HCT116 (cell line): Measurements from ENCODE around the gene CCDC92.

Experiments
- CEBPB ChIP-seq: IDR thresholded peaks from 2 replicates; pipeline ENCODE4 v1.6.1; 2012; ENCODE audit warnings: low read depth
- ELF1 ChIP-seq: IDR thresholded peaks from 2 replicates; pipeline ENCODE4 v1.6.1; 2012; ENCODE audit warnings: low read depth, borderline replicate concordance
- EZH2 ChIP-seq: fragments of 200-600 bp; sonication (generic); IDR thresholded peaks from 2 replicates; pipeline ENCODE4 v1.6.1; 2017; ENCODE audit warnings: antibody characterized with exemption, mixed run types
- EZH2phosphoT487 ChIP-seq: fragments of 200-600 bp; IDR thresholded peaks from 2 replicates; pipeline ENCODE4 v1.6.1; 2018; ENCODE audit warnings: antibody characterized with exemption, borderline replicate concordance
- POLR2A ChIP-seq: IDR thresholded peaks from 2 replicates; pipeline ENCODE4 v1.7.0; 2011; ENCODE audit warnings: borderline replicate concordance; ENCODE audit not compliant: insufficient read depth, insufficient read length; ENCODE audit errors: extremely low read depth
- POLR2AphosphoS5 ChIP-seq: IDR thresholded peaks from 2 replicates; pipeline ENCODE4 v1.6.1; 2011; ENCODE audit warnings: mild to moderate bottlenecking, low read depth, low read length, moderate library complexity
- RAD21 ChIP-seq: IDR thresholded peaks from 2 replicates; pipeline ENCODE4 v1.6.1; 2012; ENCODE audit warnings: low read depth, mild to moderate bottlenecking
- SIN3A ChIP-seq: IDR thresholded peaks from 2 replicates; pipeline ENCODE4 v1.6.1; 2012; ENCODE audit warnings: low read depth
- SP1 ChIP-seq: IDR thresholded peaks from 2 replicates; pipeline ENCODE4 v1.6.1; 2012; ENCODE audit warnings: low read depth
- SRF ChIP-seq: IDR thresholded peaks from 2 replicates; pipeline ENCODE4 v1.6.1; 2012; ENCODE audit warnings: low read depth
- YY1 ChIP-seq: IDR thresholded peaks from 2 replicates; pipeline ENCODE4 v1.6.1; 2011; ENCODE audit warnings: low read length, low read depth, moderate library complexity, mild to moderate bottlenecking; ENCODE audit not compliant: insufficient replicate concordance; ENCODE audit errors: extremely low read depth
- ZNF274 ChIP-seq: fragments of 200-500 bp; sonication (Bioruptor generic); IDR thresholded peaks from 2 replicates; pipeline ENCODE4 v1.6.1; 2014; ENCODE audit warnings: mild to moderate bottlenecking, low read depth, low read length, inconsistent platforms
- TF ChIP-seq, protein P1 (sequence below): IDR thresholded peaks from 2 replicates; pipeline ENCODE4 v1.6.1; 2012; ENCODE audit warnings: low read depth
- TF ChIP-seq, protein P2 (sequence below), 3 experiments: fragments of 200-600 bp in 1 of 3; sonication (generic) in 1 of 3; IDR thresholded peaks in 2 of 3; conservative IDR thresholded peaks in 1 of 3; 2 replicates each; pipeline ENCODE4 v1.5.1; 2012 to 2017; ENCODE audit warnings: low read depth in 2 of 3, low read length in 2 of 3, antibody characterized with exemption in 1 of 3, borderline replicate concordance in 1 of 3, control low read depth in 1 of 3, mild to moderate bottlenecking in 1 of 3, mixed read lengths in 1 of 3, mixed run types in 1 of 3, moderate library complexity in 1 of 3; ENCODE audit not compliant: insufficient read depth in 1 of 3

DNA sequence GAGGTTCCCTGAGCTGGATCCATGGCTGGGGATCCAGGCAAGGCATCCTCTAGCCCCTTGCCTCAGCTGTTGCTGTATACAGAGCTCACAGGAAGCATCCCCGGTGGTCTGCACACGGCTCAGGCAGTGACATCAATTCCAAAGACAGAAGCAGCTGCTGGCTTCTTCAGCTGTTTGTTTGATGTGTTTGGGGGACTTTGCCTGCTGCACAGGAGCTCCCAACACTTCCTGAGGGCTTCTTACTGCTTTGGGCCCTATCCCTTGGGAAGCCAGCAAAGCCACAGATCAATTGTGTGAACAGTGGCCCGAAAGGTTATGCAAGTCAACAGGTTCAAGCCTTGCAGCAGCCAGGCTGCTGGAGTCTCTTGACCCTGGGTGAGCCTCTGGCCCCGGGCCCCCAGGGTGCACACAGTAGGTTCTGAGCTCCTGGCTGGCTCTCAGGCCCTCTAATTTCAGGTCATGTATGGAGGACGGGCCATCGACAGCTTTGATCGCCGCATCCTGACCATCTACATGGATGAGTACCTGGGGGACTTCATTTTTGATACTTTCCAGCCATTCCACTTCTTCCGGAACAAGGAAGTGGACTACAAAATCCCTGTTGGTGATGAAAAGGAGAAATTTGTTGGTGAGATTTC is 42.6 kb downstream of the CCDC92 start:
- TF ChIP-seq, protein P1, sequence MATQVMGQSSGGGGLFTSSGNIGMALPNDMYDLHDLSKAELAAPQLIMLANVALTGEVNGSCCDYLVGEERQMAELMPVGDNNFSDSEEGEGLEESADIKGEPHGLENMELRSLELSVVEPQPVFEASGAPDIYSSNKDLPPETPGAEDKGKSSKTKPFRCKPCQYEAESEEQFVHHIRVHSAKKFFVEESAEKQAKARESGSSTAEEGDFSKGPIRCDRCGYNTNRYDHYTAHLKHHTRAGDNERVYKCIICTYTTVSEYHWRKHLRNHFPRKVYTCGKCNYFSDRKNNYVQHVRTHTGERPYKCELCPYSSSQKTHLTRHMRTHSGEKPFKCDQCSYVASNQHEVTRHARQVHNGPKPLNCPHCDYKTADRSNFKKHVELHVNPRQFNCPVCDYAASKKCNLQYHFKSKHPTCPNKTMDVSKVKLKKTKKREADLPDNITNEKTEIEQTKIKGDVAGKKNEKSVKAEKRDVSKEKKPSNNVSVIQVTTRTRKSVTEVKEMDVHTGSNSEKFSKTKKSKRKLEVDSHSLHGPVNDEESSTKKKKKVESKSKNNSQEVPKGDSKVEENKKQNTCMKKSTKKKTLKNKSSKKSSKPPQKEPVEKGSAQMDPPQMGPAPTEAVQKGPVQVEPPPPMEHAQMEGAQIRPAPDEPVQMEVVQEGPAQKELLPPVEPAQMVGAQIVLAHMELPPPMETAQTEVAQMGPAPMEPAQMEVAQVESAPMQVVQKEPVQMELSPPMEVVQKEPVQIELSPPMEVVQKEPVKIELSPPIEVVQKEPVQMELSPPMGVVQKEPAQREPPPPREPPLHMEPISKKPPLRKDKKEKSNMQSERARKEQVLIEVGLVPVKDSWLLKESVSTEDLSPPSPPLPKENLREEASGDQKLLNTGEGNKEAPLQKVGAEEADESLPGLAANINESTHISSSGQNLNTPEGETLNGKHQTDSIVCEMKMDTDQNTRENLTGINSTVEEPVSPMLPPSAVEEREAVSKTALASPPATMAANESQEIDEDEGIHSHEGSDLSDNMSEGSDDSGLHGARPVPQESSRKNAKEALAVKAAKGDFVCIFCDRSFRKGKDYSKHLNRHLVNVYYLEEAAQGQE, result no peak
- TF ChIP-seq, protein P2, sequence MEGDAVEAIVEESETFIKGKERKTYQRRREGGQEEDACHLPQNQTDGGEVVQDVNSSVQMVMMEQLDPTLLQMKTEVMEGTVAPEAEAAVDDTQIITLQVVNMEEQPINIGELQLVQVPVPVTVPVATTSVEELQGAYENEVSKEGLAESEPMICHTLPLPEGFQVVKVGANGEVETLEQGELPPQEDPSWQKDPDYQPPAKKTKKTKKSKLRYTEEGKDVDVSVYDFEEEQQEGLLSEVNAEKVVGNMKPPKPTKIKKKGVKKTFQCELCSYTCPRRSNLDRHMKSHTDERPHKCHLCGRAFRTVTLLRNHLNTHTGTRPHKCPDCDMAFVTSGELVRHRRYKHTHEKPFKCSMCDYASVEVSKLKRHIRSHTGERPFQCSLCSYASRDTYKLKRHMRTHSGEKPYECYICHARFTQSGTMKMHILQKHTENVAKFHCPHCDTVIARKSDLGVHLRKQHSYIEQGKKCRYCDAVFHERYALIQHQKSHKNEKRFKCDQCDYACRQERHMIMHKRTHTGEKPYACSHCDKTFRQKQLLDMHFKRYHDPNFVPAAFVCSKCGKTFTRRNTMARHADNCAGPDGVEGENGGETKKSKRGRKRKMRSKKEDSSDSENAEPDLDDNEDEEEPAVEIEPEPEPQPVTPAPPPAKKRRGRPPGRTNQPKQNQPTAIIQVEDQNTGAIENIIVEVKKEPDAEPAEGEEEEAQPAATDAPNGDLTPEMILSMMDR (IDR thresholded peaks at IDR 0.05 in 2 of 3, conservative IDR thresholded peaks at IDR 0.05 in 1 of 3; ENCODE audit: borderline replicate concordance in 1 of 3, insufficient read depth in 1 of 3, low read depth in 2 of 3, low read length in 2 of 3), result no peak
- TF ChIP-seq ZNF274 (no peak), EZH2 (no peak), POLR2A (no peak), SP1 (no peak), EZH2phosphoT487 (no peak), SRF (no peak), YY1 (no peak), ELF1 (no peak), SIN3A (no peak), POLR2AphosphoS5 (no peak), CEBPB (no peak), RAD21 (no peak)
